Breast epithelium (tissue), 3 donors: ENCODE data around the gene LGALSL.

ENCODE experiments used
- CTCF ChIP-seq, 3 donors: fragments of 450-650 bp; IDR thresholded peaks; one replicate each; pipeline ENCODE4 v1.5.1; 2016 to 2017; ENCODE audit warnings: antibody characterized with exemption in 3 of 3, mild to moderate bottlenecking in 3 of 3, moderate library complexity in 3 of 3
- POLR2A ChIP-seq: fragments of 450-650 bp; IDR thresholded peaks from one replicate; pipeline ENCODE4 v1.6.1; 2016; ENCODE audit warnings: antibody characterized with exemption, mild to moderate bottlenecking, moderate library complexity

GRCh38 chr2:64442801-64443429, 11.0 kb upstream of the LGALSL start:
- TF ChIP-seq CTCF (IDR thresholded peaks at IDR 0.05): no peak
- TF ChIP-seq POLR2A: no peak
